Osteoblast (primary cell): ENCODE data around the gene GSK3B. TPM values are rescaled to one million over a fixed set of nuclear protein-coding genes. Genes with fewer than 3 reads are reported as not detected.

Experiments
- DNase-seq: peaks from one replicate; pipeline ENCODE4 v3.0.0; 2011; ENCODE audit warnings: low spot score, mixed read lengths; ENCODE audit not compliant: insufficient read length; ENCODE audit errors: missing footprints
- H2AFZ ChIP-seq: 2 replicates; pipeline ENCODE4 v1.6.0; 2011; ENCODE audit warnings: mild to moderate bottlenecking, low read length
- H3K27ac ChIP-seq: 2 replicates; pipeline ENCODE4 v1.5.1; 2011; ENCODE audit warnings: mild to moderate bottlenecking, low read depth, low read length, moderate library complexity
- H3K27me3 ChIP-seq: 2 replicates; pipeline ENCODE4 v1.6.0; 2012; ENCODE audit warnings: mild to moderate bottlenecking, control low read depth, inconsistent platforms, low read length, moderate library complexity; ENCODE audit not compliant: insufficient read depth
- H3K36me3 ChIP-seq: 2 replicates; pipeline ENCODE4 v1.5.1; 2011; ENCODE audit warnings: mild to moderate bottlenecking, low read length, control low read depth, moderate library complexity; ENCODE audit not compliant: insufficient read depth
- H3K4me1 ChIP-seq: 2 replicates; pipeline ENCODE4 v1.5.1; 2011; ENCODE audit warnings: mild to moderate bottlenecking, low read length, control low read depth, moderate library complexity; ENCODE audit not compliant: insufficient read depth
- H3K4me2 ChIP-seq: 2 replicates; pipeline ENCODE4 v1.6.0; 2011; ENCODE audit warnings: mild to moderate bottlenecking, low read length; ENCODE audit not compliant: insufficient read depth
- H3K4me3 ChIP-seq: fragments of 200-600 bp; sonication (generic); 3 replicates; pipeline ENCODE4 v1.5.1; 2012; ENCODE audit warnings: mild to moderate bottlenecking, low read length, inconsistent platforms; ENCODE audit not compliant: insufficient read depth
- H3K79me2 ChIP-seq: 2 replicates; pipeline ENCODE4 v1.6.0; 2012; ENCODE audit warnings: mild to moderate bottlenecking, low read length, control low read depth, inconsistent platforms; ENCODE audit not compliant: insufficient read depth
- H3K9me3 ChIP-seq: 2 replicates; pipeline ENCODE4 v1.5.1; 2011; ENCODE audit warnings: low read depth, low read length, control low read depth
- H4K20me1 ChIP-seq: 2 replicates; pipeline ENCODE4 v1.6.0; 2012; ENCODE audit warnings: mild to moderate bottlenecking, low read length, control low read depth; ENCODE audit not compliant: insufficient read depth
- CTCF ChIP-seq: IDR thresholded peaks from 2 replicates; pipeline ENCODE4 v1.5.1; 2011; ENCODE audit warnings: mild to moderate bottlenecking, low read depth, low read length, moderate library complexity; ENCODE audit errors: extremely low read depth
- total RNA-seq: library from RNA; depleted of rRNA; stranded (reverse); fragments of >200 nt; gene quantifications from 2 replicates; pipeline ENCODE4 v1.2.3, GENCODE V29; 2012

GSK3B gene
- total RNA-seq, 1 donor: 87.9 TPM

- peaks cover 23% of the 10 kb centered on the region for H3K36me3 ChIP-seq
Observed at GRCh38 chr3:119858957-119859356, 235.3 kb downstream of the GSK3B start.

GRCh38 chr3:119856695-119857094 is 237.6 kb downstream of the GSK3B start:
- no peak for TF ChIP-seq CTCF
- Histone ChIP-seq H3K4me2 (no peak overlapping the region), H3K9me3 (no peaks in the 10 kb centered on the region), H3K4me3 (no peak overlapping the region), H3K27me3 (no peaks in the 10 kb centered on the region), H3K27ac (no peak overlapping the region), H4K20me1 (no peaks in the 10 kb centered on the region), H3K36me3 (peaks cover 12% of the 10 kb centered on the region), H3K79me2 (peaks cover 5% of the 10 kb centered on the region), H2AFZ (no peak overlapping the region), H3K4me1 (no peaks in the 10 kb centered on the region)
- no peak for DNase-seq

More at GRCh38 chr3:119858957-119859356, 235.3 kb downstream of the GSK3B start:
- Histone ChIP-seq H3K4me1 (no peaks in the 10 kb centered on the region), H3K27ac (no peak overlapping the region), H3K4me3 (no peak overlapping the region), H3K4me2 (no peak overlapping the region), H4K20me1 (no peaks in the 10 kb centered on the region), H3K9me3 (no peaks in the 10 kb centered on the region), H3K79me2 (peaks cover 6% of the 10 kb centered on the region), H2AFZ (no peak overlapping the region), H3K27me3 (no peaks in the 10 kb centered on the region)
- no peak for TF ChIP-seq CTCF
- DNase-seq: no peak

- DNase-seq: no peak
- no peaks in the 10 kb centered on the region for H3K36me3 ChIP-seq
- no peak overlapping the region for H3K27ac ChIP-seq
- no peak for TF ChIP-seq CTCF
- H3K9me3 ChIP-seq: no peaks in the 10 kb centered on the region
- H4K20me1 ChIP-seq: peaks cover 3% of the 10 kb centered on the region
- no peak overlapping the region for H3K4me2 ChIP-seq
- H3K79me2 ChIP-seq: peaks cover 21% of the 10 kb centered on the region
- no peaks in the 10 kb centered on the region for H3K27me3 ChIP-seq
- H2AFZ ChIP-seq: no peak overlapping the region
- H3K4me1 ChIP-seq: no peaks in the 10 kb centered on the region
- H3K4me3 ChIP-seq: no peak overlapping the region
Observed at GRCh38 chr3:119849126-119849525, 245.1 kb downstream of the GSK3B start.

- Histone ChIP-seq H4K20me1 (no peaks in the 10 kb centered on the region), H3K9me3 (no peaks in the 10 kb centered on the region), H3K79me2 (peaks cover 16% of the 10 kb centered on the region), H3K4me1 (no peaks in the 10 kb centered on the region), H3K27ac (no peak overlapping the region), H3K4me2 (no peak overlapping the region), H3K36me3 (no peaks in the 10 kb centered on the region), H3K4me3 (no peak overlapping the region), H3K27me3 (no peaks in the 10 kb centered on the region), H2AFZ (no peak overlapping the region)
- DNase-seq: no peak
- TF ChIP-seq CTCF: no peak
Observed at GRCh38 chr3:119841808-119842471, 252.3 kb downstream of the GSK3B start.
